RPMI7951 (cell line): Measurements from ENCODE around the gene ICOS. TPM values are rescaled to one million over a fixed set of nuclear protein-coding genes. Genes with fewer than 3 reads are reported as not detected.
A peak's percentile ranks its signal among the peaks of the same experiment; 100 is the strongest.

Experiments used
- DNase-seq: peaks from one replicate; pipeline ENCODE4 v3.0.0-alpha.2; 2012; ENCODE audit warnings: low read depth
- total RNA-seq: library from RNA; depleted of rRNA; stranded (reverse); fragments of >200 nt; shearing (Covaris generic); gene quantifications from 2 replicates; pipeline ENCODE4 v1.2.3, GENCODE V29; 2014; rRNA removed

ICOS gene
- total RNA-seq, 1 experiment from 2014 or later, result not detected

DNA sequence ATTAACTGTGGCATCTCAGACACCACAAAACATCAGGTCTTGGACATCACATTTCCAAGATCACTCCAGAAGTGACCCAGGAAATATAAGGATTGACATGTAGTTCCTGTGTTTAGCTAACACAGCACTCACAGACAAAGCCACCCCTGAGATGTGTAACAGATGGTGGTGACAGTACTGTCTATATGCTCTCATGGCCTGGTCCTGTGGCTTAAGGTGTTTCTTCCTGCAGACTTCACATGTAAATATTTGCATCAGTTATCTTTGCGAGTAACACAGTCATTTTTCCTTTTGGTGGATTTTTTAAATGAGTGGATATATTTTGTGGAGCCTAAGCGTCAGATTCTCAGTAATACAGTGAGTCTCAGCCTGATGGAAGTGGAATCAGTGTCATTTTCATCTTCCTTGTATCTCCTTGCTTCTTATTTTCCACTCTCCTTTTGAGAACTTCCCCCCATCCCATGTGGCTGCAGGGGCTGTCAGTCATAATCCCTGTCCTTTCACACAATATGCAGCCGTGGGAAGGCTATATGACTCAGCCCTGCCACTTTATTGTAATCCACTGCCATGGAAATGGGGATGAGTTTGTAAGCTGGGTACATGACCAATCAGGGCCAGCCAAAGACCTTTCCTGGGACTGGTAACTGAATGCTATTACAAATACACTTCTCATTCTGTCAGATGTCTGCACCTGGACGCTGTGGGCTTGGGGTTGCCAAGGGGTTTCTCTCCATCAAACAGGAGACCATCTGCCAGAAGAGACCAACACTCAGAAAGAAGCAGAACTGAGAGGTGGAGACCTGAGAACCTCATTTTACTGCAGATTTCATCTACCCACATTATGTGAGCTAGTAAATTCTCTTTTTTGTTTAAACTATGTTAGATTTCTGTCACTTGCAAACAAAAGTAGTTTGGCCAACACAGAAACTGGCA is 74.3 kb downstream of the ICOS start:
- DNase-seq, result peak; percentile 11

Other genes starting within 250 kb of the ICOS start
- not detected in 2 replicates for gene CD28, start 230.1 kb upstream of the ICOS start, total RNA-seq
- not detected in 2 replicates for gene CTLA4, start 69.0 kb upstream of the ICOS start, total RNA-seq